Mesodermal cell (in vitro differentiated cells): ENCODE results near the gene TEX22.

Experiments
- H3K27ac ChIP-seq: 2 replicates; pipeline ENCODE4 v1.7.0; 2013; ENCODE audit warnings: mild to moderate bottlenecking, low read depth, low read length, moderate library complexity; ENCODE audit not compliant: severe bottlenecking
- H3K36me3 ChIP-seq: 2 replicates; pipeline ENCODE4 v1.7.1; 2013; ENCODE audit warnings: mild to moderate bottlenecking, low read length, moderate library complexity; ENCODE audit not compliant: control insufficient read depth, insufficient read depth
- H3K4me1 ChIP-seq: one replicate; pipeline ENCODE4 v1.7.1; 2013; ENCODE audit warnings: mild to moderate bottlenecking, low read length; ENCODE audit not compliant: insufficient read depth, control insufficient read depth, poor library complexity, severe bottlenecking
- H3K4me3 ChIP-seq: 2 replicates; pipeline ENCODE4 v1.7.0; 2013; ENCODE audit warnings: low read length, control low read depth, mild to moderate bottlenecking; ENCODE audit not compliant: insufficient read depth, poor library complexity, severe bottlenecking; ENCODE audit errors: extremely low read depth
- H3K9me3 ChIP-seq: 2 replicates; pipeline ENCODE4 v1.7.1; 2013; ENCODE audit warnings: mild to moderate bottlenecking, low read length, moderate library complexity; ENCODE audit not compliant: control insufficient read depth
- WGBS, 2 experiments: methylation state at CpG; one replicate each; pipeline ENCODE4 v1.1.5; 2013; ENCODE audit warnings: missing lambda C conversion rate in 2 of 2; ENCODE audit not compliant: insufficient coverage in 2 of 2; 5-methylcytosine and 5-hydroxymethylcytosine counted together

Gene TEX22

DNA sequence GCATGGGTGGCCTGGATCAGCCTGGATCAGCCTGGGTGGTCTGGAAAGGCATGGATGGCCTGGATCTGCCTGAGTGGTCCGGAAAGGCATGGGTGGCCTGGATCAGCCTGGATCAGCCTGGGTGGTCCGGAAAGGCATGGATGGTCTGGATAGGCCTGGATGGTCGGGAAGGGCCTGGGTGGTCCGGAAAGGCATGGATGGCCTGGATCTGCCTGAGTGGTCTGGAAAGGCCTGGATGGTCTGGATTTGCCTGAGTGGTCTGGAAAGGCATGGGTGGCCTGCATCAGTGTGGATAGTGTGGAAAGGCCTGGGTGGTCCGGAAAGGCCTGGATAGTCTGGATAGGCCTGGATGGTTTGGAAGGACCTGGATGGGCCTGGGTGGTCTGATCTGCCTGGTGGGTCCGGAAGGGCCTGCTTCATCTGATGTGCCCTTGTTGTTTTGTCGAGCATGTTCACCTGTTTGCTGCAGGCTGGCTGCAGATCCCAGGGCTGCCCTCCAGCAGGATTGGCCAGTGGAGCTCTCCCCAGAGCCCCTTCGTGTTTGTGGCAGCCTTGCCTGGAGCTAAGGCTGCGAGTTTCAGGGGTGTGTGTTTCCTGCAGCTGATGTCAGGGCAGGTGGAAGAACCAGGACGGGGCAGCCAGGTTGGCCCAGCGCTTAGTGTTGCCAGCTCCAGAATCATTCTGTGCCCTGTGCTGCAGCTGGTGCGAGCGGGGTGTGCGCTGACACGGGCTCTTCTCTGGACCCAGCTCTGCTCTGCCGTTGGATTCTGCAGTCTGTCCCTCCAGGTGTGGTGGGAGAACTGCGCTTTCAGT lies 19.3 kb upstream of the TEX22 start:
- 92 to 96% methylated on average over 16 to 17 of the region's 17 CpGs for WGBS, 2 experiments
- no peaks in the 10 kb centered on the region for H3K9me3 ChIP-seq
- H3K4me1 ChIP-seq: no peaks in the 10 kb centered on the region
- H3K36me3 ChIP-seq: peaks cover 16% of the 10 kb centered on the region
- H3K4me3 ChIP-seq: no peak overlapping the region
- no peak overlapping the region for H3K27ac ChIP-seq

DNA sequence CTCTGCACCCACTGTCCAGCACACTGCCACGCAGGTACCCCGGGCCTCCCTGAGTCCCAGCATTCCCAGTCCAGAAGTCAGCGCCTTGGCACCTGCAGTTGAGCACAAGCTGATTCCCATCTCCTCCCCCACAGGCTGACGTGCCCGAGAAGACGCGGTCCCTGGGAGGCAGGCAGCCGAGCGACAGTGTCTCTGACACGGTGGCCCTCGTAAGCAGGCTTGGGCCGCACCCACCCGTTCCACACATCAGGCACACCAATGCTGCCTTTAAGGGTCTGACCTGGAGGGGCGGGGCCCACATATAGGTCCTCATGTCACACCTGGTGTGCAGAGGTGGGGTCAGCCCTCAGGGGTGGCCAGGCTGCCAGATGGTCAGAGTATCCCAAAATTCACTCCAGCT lies 18.4 kb upstream of the TEX22 start:
- peaks cover 24% of the 10 kb centered on the region for H3K36me3 ChIP-seq
- no peak overlapping the region for H3K27ac ChIP-seq
- no peaks in the 10 kb centered on the region for H3K4me1 ChIP-seq
- H3K4me3 ChIP-seq: no peak overlapping the region
- WGBS, 2 experiments: 96 to 99% methylated on average over 6 to 14 of the region's 14 CpGs
- no peaks in the 10 kb centered on the region for H3K9me3 ChIP-seq

DNA sequence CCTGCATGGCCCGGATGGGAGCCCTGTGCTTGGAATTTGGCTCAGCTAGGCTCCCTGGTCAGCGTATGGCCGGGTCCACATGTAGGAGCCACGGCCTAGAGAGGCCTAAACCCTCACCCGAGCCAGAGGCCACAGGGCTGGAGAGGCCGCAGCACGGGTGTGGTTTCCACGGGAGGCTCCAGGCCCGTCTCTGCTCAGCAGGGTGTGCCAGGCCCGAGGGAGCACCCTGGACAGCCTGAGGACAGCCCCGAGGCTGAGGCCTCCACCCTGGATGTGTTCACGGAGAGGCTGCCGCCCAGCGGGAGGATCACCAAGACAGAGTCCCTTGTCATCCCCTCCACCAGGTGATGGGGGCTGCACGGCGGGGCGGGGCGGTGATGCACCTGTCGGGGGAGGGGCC lies 17.6 kb upstream of the TEX22 start:
- H3K27ac ChIP-seq: no peak overlapping the region
- peaks cover 30% of the 10 kb centered on the region for H3K36me3 ChIP-seq
- H3K9me3 ChIP-seq: no peaks in the 10 kb centered on the region
- H3K4me3 ChIP-seq: no peak overlapping the region
- WGBS, 2 experiments: 93 to 96% methylated on average over 12 to 19 of the region's 19 CpGs
- H3K4me1 ChIP-seq: no peaks in the 10 kb centered on the region

DNA sequence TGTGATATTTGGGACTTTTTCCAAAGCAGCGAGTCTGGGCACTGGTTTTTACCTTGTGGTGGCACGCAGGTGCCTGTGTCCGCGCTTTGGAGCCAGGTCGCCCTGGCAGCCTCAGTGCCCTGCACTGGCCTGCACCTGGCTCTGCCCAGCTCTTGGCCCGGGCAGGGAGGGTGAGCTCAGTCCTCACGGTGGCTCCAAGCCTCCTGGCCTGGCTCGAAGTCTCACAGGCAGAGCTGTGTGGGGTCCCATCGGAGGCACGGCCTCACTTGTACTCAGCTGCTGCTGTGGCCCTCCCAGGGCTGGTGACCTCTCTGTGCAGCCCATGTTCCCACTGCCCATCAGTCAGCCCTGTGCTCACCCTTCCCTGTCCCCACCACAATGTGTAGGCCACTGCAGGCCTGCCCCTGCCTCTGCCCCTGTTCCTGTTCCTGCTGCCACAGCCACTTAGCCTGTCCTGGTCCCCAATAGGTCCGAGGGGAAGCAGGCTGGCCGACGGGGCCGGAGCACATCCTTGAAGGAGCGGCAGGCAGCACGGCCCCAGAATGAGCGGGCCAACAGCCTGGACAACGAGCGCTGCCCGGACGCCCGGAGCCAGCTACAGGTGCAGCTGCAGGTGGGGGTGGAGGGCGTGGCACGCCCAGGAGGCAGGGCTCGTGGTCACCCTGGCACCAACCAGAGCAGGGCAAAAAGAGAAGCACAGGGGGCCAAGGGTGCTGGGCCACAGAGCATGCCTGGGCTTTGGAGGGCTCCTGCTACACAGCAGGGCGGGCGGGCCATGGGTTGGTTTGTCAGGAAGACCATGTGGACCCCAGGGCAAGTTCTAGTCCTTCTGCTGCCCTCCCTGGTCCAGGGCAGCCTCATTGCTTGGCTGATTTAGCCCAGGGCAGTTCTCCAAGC lies 16.6 kb upstream of the TEX22 start:
- H3K4me1 ChIP-seq: no peaks in the 10 kb centered on the region
- peaks cover 30% of the 10 kb centered on the region for H3K36me3 ChIP-seq
- H3K27ac ChIP-seq: no peak overlapping the region
- 97 to 98% methylated on average over 21 to 25 of the region's 27 CpGs for WGBS, 2 experiments
- H3K9me3 ChIP-seq: no peaks in the 10 kb centered on the region
- no peak overlapping the region for H3K4me3 ChIP-seq

DNA sequence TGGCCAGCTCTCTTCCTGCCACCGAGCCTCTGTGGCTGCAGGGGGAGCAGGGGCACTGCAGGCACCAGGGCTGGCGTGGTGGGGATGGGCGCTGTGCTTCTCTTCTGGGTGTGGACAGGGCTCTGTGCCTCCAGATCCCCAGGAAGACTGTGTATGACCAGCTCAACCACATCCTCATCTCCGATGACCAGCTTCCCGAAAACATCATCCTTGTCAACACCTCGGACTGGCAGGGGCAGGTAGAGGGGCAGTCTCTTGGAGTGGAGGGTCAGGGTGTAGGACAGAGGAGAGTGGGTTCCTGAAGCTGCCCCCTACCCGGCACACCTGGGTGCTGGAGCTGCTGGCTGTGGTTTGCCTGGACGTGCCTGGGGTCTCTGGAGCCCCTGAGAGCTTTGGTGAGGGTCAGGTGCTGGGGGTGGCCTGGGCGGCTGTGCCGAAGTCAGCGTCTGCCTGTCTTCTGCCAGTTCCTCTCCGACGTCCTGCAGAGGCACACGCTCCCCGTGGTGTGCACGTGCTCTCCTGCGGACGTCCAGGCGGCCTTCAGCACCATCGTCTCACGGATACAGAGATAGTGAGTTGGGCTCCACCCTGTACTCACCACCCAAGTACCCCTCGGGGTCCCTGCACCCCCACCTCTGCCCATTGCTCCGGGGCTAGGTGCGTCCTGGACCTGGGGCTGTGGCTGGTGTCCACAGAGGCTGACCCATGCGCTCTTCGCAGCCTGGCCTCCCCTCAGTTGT lies 15.8 kb upstream of the TEX22 start:
- no peaks in the 10 kb centered on the region for H3K9me3 ChIP-seq
- no peaks in the 10 kb centered on the region for H3K4me1 ChIP-seq
- 94 to 98% methylated on average over 23 to 24 of the region's 26 CpGs for WGBS, 2 experiments
- H3K4me3 ChIP-seq: no peak overlapping the region
- no peak overlapping the region for H3K27ac ChIP-seq
- H3K36me3 ChIP-seq: peaks cover 30% of the 10 kb centered on the region

DNA sequence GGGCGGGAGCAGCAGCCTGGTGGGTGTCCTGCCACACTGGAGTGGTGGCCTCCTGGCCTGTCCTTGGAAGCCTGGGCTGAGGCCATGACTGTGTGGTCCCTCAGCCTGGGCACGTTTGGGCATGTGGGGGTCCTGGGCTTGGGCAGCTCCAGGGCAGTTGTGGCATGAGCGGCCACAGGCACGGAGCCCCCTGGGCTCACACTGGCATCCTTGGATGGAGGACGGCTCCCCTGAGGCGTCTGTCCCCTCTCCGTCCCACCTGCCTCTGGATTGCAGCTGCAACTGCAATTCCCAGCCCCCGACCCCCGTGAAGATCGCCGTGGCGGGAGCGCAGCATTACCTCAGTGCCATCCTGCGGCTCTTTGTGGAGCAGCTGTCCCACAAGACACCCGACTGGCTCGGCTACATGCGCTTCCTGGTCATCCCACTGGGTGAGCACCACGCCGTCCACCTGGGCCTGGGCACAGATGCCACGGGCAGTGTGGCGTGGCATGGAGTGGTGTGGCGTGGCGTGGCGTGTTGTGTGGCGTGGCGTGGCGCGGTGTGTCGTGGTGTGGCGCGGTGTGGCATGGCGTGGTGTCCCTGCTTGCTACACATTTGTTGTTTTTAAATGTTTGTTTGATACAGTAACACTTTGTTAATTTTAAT lies 15.1 kb upstream of the TEX22 start:
- Histone ChIP-seq H3K4me3 (no peak overlapping the region), H3K36me3 (peaks cover 30% of the 10 kb centered on the region), H3K27ac (no peak overlapping the region), H3K9me3 (no peaks in the 10 kb centered on the region), H3K4me1 (no peaks in the 10 kb centered on the region)
- WGBS, 2 experiments: 96 to 97% methylated on average over 21 to 25 of the region's 32 CpGs

DNA sequence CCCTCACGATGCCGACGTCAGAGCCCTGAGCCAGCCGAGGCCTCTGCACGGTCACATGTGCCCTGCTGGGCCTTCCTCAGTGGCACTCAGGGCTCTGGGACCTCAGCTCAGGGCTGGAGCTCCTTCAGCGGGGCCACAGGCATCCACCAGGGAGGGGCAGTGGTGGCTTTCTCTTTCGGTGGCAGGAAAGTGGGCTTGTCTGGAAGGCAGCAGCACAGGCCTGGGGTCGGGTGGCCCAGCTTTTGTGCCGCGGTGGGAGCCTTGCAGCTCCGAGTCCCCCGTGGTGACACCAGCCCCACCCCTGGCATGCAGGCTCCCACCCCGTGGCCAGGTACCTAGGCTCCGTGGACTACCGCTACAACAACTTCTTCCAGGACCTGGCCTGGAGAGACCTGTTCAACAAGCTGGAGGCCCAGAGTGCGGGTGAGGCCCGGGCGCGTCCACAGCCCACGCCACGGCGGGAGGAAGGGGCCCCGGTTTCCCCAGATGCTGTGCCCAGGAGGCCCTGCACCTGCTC lies 14.2 kb upstream of the TEX22 start:
- Histone ChIP-seq H3K9me3 (no peaks in the 10 kb centered on the region), H3K36me3 (peaks cover 30% of the 10 kb centered on the region), H3K4me1 (no peaks in the 10 kb centered on the region), H3K4me3 (no peak overlapping the region), H3K27ac (no peak overlapping the region)
- WGBS, 2 experiments: 92% methylated on average over 21 to 22 of the region's 23 CpGs

DNA sequence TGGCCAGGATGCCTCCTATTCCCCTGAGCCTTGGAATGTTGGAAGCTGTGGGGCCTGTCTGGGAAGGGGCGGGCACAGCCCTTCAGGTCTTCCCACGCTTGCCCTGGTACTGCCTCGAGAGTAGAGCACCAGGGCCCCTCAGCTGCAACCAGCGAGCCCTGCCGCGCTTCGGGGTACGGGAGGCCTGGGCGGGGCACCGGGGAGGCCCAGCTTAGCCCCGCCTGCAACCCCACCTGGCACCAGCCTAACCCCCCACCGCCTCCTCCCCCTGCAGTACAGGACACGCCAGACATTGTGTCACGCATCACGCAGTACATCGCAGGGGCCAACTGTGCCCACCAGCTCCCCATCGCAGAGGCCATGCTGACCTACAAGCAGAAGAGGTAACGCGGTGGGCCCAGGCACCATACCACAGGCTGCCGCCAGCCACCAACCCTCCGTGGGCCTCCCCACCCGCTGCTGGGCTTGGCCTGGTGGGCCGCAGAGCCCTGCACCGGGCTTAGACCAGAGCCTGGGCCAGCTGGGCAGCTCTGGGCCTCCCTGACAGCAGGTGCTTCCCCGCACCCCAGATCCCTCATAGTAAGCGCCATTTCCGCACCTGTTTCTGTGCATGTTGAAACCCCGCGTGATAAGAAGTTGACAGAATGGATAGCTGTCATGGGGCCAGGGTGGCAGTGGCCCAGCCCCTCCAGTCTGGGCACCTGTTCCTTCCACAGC lies 13.6 kb upstream of the TEX22 start:
- Histone ChIP-seq H3K4me3 (no peak overlapping the region), H3K27ac (no peak overlapping the region), H3K9me3 (no peaks in the 10 kb centered on the region), H3K36me3 (peaks cover 26% of the 10 kb centered on the region), H3K4me1 (no peaks in the 10 kb centered on the region)
- 96% methylated on average over 27 to 28 of the region's 29 CpGs for WGBS, 2 experiments

DNA sequence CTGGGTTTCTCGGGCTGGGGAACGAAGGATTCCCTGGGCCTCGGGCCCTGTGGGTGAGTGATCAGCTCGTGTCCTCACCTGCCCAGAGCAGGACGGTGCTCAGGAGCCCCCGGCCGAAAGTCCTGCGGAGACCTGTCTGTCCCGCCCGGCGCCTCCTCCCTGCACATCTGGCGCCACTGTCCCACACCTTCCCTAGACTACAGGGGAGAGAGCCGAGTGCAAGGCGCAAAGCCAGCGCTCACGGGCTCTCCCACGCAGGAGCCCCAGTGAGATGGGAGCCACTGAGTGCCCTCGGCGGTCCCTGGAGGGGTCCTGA lies 13.1 kb upstream of the TEX22 start:
- WGBS, 2 experiments: 97 to 99% methylated on average over 12 to 19 of the region's 19 CpGs

More for the DNA sequence above, 13.1 kb upstream of the TEX22 start:
- Histone ChIP-seq H3K36me3 (peaks cover 26% of the 10 kb centered on the region), H3K9me3 (no peaks in the 10 kb centered on the region), H3K4me3 (no peak overlapping the region), H3K4me1 (no peaks in the 10 kb centered on the region), H3K27ac (no peak overlapping the region)
